Panc1 (cell line): ENCODE data around the gene JPH4. TPM values are rescaled to one million over a fixed set of nuclear protein-coding genes. Genes with fewer than 3 reads are reported as not detected.

Experiments
- ATAC-seq: fragments of 200-7000 bp; cut with Tn5 transposase; 2 replicates; pipeline ENCODE4 v1.9.1; 2020; ENCODE audit warnings: mild to moderate bottlenecking, moderate library complexity
- BruUV-seq: library from RNA; stranded (reverse); fragments of 400-500 nt; replicated peaks from 2 replicates; lab custom pipeline; 2021; lab: Mats Ljungman, UMichigan
- CTCF ChIA-PET: fragments of 300-600 bp; sonication (Branson Sonifier 250); formaldehyde crosslinking; loops from one replicate; lab custom pipeline; 2022; ENCODE audit warnings: antibody characterized with exemption; lab: Charles Lee
- POLR2A ChIA-PET: fragments of 300-600 bp; sonication (Branson Sonifier 250); formaldehyde crosslinking; loops from one replicate; lab custom pipeline; 2022; ENCODE audit warnings: antibody characterized with exemption; lab: Charles Lee
- DNase-seq: peaks from one replicate; pipeline ENCODE4 v3.0.0-alpha.2; 2010; ENCODE audit warnings: low read depth, low spot score
- H3K27ac ChIP-seq: 2 replicates; pipeline ENCODE4 v1.5.1; 2011; ENCODE audit warnings: mild to moderate bottlenecking, low read length, inconsistent platforms
- H3K27me3 ChIP-seq: fragments of 200-500 bp; sonication (Bioruptor generic); 2 replicates; pipeline ENCODE4 v1.6.0; 2014; ENCODE audit warnings: low read length, inconsistent platforms; ENCODE audit not compliant: control insufficient read depth, insufficient read depth
- H3K36me3 ChIP-seq: fragments of 200-500 bp; sonication (Bioruptor generic); 2 replicates; pipeline ENCODE4 v1.5.1; 2014; ENCODE audit warnings: inconsistent platforms, mild to moderate bottlenecking, low read length, moderate library complexity; ENCODE audit not compliant: control insufficient read depth, insufficient read depth
- H3K4me1 ChIP-seq: 2 replicates; pipeline ENCODE4 v1.5.1; 2011; ENCODE audit warnings: inconsistent platforms, mild to moderate bottlenecking, low read length, moderate library complexity; ENCODE audit not compliant: control insufficient read depth, insufficient read depth
- H3K4me3 ChIP-seq, 2 experiments: 2 replicates each; pipeline ENCODE4 v1.5.1; 2011 to 2012; ENCODE audit warnings: low read depth in 2 of 2, low read length in 2 of 2, mild to moderate bottlenecking in 2 of 2, inconsistent platforms in 1 of 2, moderate library complexity in 1 of 2
- H3K9me3 ChIP-seq: fragments of 200-500 bp; sonication (Bioruptor generic); 2 replicates; pipeline ENCODE4 v1.5.1; 2014; ENCODE audit warnings: low read depth, mild to moderate bottlenecking, inconsistent platforms, low read length, moderate library complexity; ENCODE audit not compliant: control insufficient read depth, insufficient read depth
- POLR2AphosphoS5 ChIP-seq: IDR thresholded peaks from 2 replicates; pipeline ENCODE4 v1.6.1; 2012; ENCODE audit warnings: mild to moderate bottlenecking, low read depth, low read length, moderate library complexity
- SIN3A ChIP-seq: IDR thresholded peaks from 2 replicates; pipeline ENCODE4 v1.6.1; 2012; ENCODE audit warnings: low read depth, mild to moderate bottlenecking, low read length, moderate library complexity, borderline replicate concordance; ENCODE audit not compliant: insufficient read depth
- TCF7L2 ChIP-seq: IDR thresholded peaks from 2 replicates; pipeline ENCODE4 v1.6.1; 2011; ENCODE audit warnings: mild to moderate bottlenecking, low read depth, low read length, inconsistent platforms
- in situ Hi-C: cut with HindIII; loops from 2 replicates; pipeline ENCODE4 v1.10.0; 2016; ENCODE audit warnings: low sequenced_read_pairs, low pct_unique_long_range_greater_than_20kb
- intact Hi-C: fragments of 100-400 bp; cut with micrococcal nuclease; formaldehyde crosslinking; loops from one replicate; pipeline ENCODE4 v1.10.0; 2022; ENCODE audit not compliant: unreplicated experiment
- total RNA-seq: library from RNA; stranded (reverse); gene quantifications from one replicate; pipeline ENCODE4 v1.2.1, GENCODE V29; 2021; ENCODE audit not compliant: unreplicated experiment
- TF ChIP-seq, protein P1 (sequence below): fragments of 450-650 bp; IDR thresholded peaks from 2 replicates; pipeline ENCODE4 v1.5.1; 2017; ENCODE audit warnings: mild to moderate bottlenecking
- TF ChIP-seq, protein P2 (sequence below), 2 experiments: IDR thresholded peaks; 2 replicates each; pipeline ENCODE4 v1.6.1; 2011 to 2012; ENCODE audit warnings: low read depth in 2 of 2, control low read depth in 1 of 2, low read length in 1 of 2, mild to moderate bottlenecking in 1 of 2, moderate library complexity in 1 of 2; ENCODE audit not compliant: insufficient read depth in 1 of 2

JPH4 gene
- total RNA-seq, 1 experiment from 2014 or later: 0.05 TPM

DNA sequence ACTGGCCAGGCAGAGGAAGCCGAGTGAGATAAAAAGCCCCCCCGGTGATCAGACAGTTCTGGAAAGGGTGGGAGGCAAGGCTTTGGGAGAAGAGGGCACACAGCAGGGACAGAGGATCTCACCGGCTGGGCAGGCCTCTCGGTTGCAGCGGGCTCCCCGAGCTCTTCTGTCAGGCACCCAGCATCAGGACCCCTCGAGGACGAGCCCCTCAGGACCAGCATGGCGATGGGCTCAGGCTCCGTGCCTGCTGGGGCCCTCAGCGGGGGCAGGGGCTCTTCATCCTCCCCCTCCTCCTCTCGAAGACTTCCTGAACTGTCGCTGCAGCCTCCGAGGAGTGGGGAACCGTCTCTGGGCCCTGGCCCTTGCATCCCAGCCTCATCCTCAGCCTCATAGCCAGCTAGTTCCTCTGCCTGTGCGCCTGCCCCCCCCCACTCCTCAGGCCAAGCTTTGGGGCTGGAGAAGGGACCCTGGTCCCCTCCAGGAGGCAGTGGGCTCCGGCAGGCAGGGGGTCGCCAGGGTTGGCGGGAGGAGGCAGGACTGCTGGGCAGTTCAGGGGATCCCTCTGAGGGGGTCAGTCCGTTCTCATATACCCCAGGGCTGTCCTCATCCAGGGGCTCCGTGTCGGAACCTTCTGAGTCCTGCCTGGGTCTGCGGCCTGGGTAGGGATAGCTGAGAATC is 7.6 kb downstream of the JPH4 start:
- in situ Hi-C loops: no loop called here
- CTCF ChIA-PET: interaction anchor here (0.7 kb wide), 1 partner anchor 543 kb away, joined by 5 read pairs; no protein-coding TSS in a partner anchor
- no peak for ATAC-seq

DNA sequence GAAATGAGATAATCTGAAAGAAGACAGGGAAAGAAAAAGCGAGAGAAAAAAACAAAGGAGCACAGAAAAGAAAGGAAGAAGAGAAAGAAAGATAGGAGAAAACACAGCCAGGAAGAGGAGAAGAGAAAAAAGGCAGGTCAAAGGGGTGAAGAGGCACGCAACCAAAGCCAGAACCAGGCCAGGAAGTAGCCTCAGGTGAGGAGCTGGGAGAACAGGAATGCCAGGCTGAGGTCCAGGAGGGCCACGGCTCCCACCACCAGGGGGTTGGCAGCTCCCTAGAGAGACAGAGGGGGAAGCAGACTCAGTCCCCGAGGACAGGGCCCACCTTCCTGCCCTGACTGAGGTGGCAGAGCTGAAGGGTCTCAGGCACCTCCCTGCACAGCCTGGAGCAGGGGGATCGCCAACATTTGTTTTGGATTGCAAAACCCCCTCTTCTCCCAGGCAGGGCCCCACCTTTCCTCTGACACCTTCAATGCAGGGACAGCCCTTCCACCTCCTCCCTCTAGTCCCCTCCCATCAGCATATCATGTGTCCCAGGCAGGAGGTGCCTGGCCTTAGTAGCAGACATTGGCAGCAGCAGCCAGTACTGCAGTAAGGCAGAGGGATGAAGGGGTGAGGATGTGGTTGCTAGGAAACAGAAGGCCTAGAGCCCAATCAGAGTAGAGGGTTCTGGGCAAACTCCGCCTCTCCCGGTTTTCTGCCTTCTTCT is 9.0 kb downstream of the JPH4 start:
- H3K36me3 ChIP-seq: no peaks in the 10 kb centered on the region
- no peaks in the 10 kb centered on the region for H3K27me3 ChIP-seq
- intact Hi-C loops: no loop called here
- peaks cover 10% of the 10 kb centered on the region for H3K4me1 ChIP-seq
- no peak for TF ChIP-seq POLR2AphosphoS5
- no peak for TF ChIP-seq SIN3A
- TF ChIP-seq, protein P1, sequence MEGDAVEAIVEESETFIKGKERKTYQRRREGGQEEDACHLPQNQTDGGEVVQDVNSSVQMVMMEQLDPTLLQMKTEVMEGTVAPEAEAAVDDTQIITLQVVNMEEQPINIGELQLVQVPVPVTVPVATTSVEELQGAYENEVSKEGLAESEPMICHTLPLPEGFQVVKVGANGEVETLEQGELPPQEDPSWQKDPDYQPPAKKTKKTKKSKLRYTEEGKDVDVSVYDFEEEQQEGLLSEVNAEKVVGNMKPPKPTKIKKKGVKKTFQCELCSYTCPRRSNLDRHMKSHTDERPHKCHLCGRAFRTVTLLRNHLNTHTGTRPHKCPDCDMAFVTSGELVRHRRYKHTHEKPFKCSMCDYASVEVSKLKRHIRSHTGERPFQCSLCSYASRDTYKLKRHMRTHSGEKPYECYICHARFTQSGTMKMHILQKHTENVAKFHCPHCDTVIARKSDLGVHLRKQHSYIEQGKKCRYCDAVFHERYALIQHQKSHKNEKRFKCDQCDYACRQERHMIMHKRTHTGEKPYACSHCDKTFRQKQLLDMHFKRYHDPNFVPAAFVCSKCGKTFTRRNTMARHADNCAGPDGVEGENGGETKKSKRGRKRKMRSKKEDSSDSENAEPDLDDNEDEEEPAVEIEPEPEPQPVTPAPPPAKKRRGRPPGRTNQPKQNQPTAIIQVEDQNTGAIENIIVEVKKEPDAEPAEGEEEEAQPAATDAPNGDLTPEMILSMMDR: no peak
- TF ChIP-seq, protein P2, sequence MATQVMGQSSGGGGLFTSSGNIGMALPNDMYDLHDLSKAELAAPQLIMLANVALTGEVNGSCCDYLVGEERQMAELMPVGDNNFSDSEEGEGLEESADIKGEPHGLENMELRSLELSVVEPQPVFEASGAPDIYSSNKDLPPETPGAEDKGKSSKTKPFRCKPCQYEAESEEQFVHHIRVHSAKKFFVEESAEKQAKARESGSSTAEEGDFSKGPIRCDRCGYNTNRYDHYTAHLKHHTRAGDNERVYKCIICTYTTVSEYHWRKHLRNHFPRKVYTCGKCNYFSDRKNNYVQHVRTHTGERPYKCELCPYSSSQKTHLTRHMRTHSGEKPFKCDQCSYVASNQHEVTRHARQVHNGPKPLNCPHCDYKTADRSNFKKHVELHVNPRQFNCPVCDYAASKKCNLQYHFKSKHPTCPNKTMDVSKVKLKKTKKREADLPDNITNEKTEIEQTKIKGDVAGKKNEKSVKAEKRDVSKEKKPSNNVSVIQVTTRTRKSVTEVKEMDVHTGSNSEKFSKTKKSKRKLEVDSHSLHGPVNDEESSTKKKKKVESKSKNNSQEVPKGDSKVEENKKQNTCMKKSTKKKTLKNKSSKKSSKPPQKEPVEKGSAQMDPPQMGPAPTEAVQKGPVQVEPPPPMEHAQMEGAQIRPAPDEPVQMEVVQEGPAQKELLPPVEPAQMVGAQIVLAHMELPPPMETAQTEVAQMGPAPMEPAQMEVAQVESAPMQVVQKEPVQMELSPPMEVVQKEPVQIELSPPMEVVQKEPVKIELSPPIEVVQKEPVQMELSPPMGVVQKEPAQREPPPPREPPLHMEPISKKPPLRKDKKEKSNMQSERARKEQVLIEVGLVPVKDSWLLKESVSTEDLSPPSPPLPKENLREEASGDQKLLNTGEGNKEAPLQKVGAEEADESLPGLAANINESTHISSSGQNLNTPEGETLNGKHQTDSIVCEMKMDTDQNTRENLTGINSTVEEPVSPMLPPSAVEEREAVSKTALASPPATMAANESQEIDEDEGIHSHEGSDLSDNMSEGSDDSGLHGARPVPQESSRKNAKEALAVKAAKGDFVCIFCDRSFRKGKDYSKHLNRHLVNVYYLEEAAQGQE (IDR thresholded peaks at IDR 0.05; ENCODE audit: insufficient read depth in 1 of 2, low read depth in 2 of 2, low read length in 1 of 2): no peak
- TF ChIP-seq TCF7L2: no peak
- in situ Hi-C loops: no loop called here
- H3K9me3 ChIP-seq: no peaks in the 10 kb centered on the region
- no peak overlapping the region for H3K4me3 ChIP-seq
- no peak overlapping the region for H3K27ac ChIP-seq
- no peak for DNase-seq
- no TSS peak for BruUV-seq
- ChIA-PET POLR2A (interaction anchor here (0.7 kb wide), 1 partner anchor 507 kb away, joined by 12 read pairs; no protein-coding TSS in a partner anchor), CTCF (no interaction called here)
- ATAC-seq: peak; percentile 43; the same call in 1 of the 2 replicates

More for the DNA sequence above, 7.6 kb downstream of the JPH4 start:
- H3K27ac ChIP-seq: no peak overlapping the region
- no peak for DNase-seq
- intact Hi-C loops: no loop called here
- no peaks in the 10 kb centered on the region for H3K9me3 ChIP-seq
- POLR2A ChIA-PET: no interaction called here
- no peak for TF ChIP-seq SIN3A
- TF ChIP-seq TCF7L2: no peak
- no peak for TF ChIP-seq POLR2AphosphoS5
- TF ChIP-seq, protein P1: no peak
- TF ChIP-seq, protein P2 (IDR thresholded peaks at IDR 0.05; ENCODE audit: insufficient read depth in 1 of 2, low read depth in 2 of 2, low read length in 1 of 2): no peak
- BruUV-seq: no TSS peak
- no peaks in the 10 kb centered on the region for H3K36me3 ChIP-seq
- H3K4me1 ChIP-seq: peaks cover 10% of the 10 kb centered on the region
- H3K4me3 ChIP-seq: no peak overlapping the region
- no peaks in the 10 kb centered on the region for H3K27me3 ChIP-seq
